ENCODE results near the gene USP43. TPM values are rescaled to one million over a fixed set of nuclear protein-coding genes. Genes with fewer than 3 reads are reported as not detected.
A peak's percentile ranks its signal among the peaks of the same experiment; 100 is the strongest.

Gene USP43
- total and polyA plus RNA-seq, 2 donors from 2014 or later, result 1.9 to 7.8 TPM

- no peak for DNase-seq
- no peak for FAIRE-seq
- intact Hi-C loops (cut with DNase I), result no loop called here
- no peak for TF ChIP-seq CTCF (IDR thresholded peaks at IDR 0.05; ENCODE audit: borderline replicate concordance, extremely low read depth, insufficient read depth)
- peaks cover 0 to 4% (median 0%) of the 10 kb centered on the region in 3 donors for H3K36me3 ChIP-seq (ENCODE audit: control insufficient read depth in 2 of 3, insufficient read depth in 3 of 3, low read length in 3 of 3)
- H3K4me3 ChIP-seq (ENCODE audit: low read length in 3 of 3), result no peak overlapping the region
- no peaks in the 10 kb centered on the region for H3K27me3 ChIP-seq (ENCODE audit: control insufficient read depth, insufficient read depth, low read length)
- no peaks in the 10 kb centered on the region for H3K9me3 ChIP-seq (ENCODE audit: control insufficient read depth in 2 of 3, insufficient read depth in 1 of 3, low read length in 3 of 3)
- no peaks in the 10 kb centered on the region for H3K4me1 ChIP-seq (ENCODE audit: control insufficient read depth in 2 of 3, insufficient read depth in 2 of 3, low read depth in 1 of 3, low read length in 3 of 3)
- H3K9ac ChIP-seq (ENCODE audit: low read length in 3 of 3), result no peak overlapping the region
- no peak overlapping the region for H3K27ac ChIP-seq (ENCODE audit: low read depth in 2 of 2, low read length in 2 of 2)
Observed at GRCh38 chr17:9671559-9671958, 26.2 kb downstream of the USP43 start.

GRCh38 chr17:9672266-9672665 lies 26.9 kb downstream of the USP43 start:
- intact Hi-C loops (cut with DNase I), result no loop called here
- H3K36me3 ChIP-seq (ENCODE audit: control insufficient read depth in 2 of 3, insufficient read depth in 3 of 3, low read length in 3 of 3), result no peaks in the 10 kb centered on the region
- peak overlapping the region in 1 of 2 donors; percentile 23 for H3K27ac ChIP-seq (ENCODE audit: low read depth in 2 of 2, low read length in 2 of 2)
- no peaks in the 10 kb centered on the region for H3K27me3 ChIP-seq (ENCODE audit: control insufficient read depth, insufficient read depth, low read length)
- no peak for TF ChIP-seq CTCF (IDR thresholded peaks at IDR 0.05; ENCODE audit: borderline replicate concordance, extremely low read depth, insufficient read depth)
- no peak for FAIRE-seq
- no peak overlapping the region for H3K9ac ChIP-seq (ENCODE audit: low read length in 3 of 3)
- no peak for DNase-seq
- no peaks in the 10 kb centered on the region for H3K9me3 ChIP-seq (ENCODE audit: control insufficient read depth in 2 of 3, insufficient read depth in 1 of 3, low read length in 3 of 3)
- no peak overlapping the region for H3K4me3 ChIP-seq (ENCODE audit: low read length in 3 of 3)
- no peaks in the 10 kb centered on the region for H3K4me1 ChIP-seq (ENCODE audit: control insufficient read depth in 2 of 3, insufficient read depth in 2 of 3, low read depth in 1 of 3, low read length in 3 of 3)

- no peak for TF ChIP-seq CTCF (IDR thresholded peaks at IDR 0.05; ENCODE audit: borderline replicate concordance, extremely low read depth, insufficient read depth)
- Histone ChIP-seq H3K4me1 (ENCODE audit: control insufficient read depth in 2 of 3, insufficient read depth in 2 of 3, low read depth in 1 of 3, low read length in 3 of 3) (no peaks in the 10 kb centered on the region), H3K36me3 (ENCODE audit: control insufficient read depth in 2 of 3, insufficient read depth in 3 of 3, low read length in 3 of 3) (no peaks in the 10 kb centered on the region), H3K9me3 (ENCODE audit: control insufficient read depth in 2 of 3, insufficient read depth in 1 of 3, low read length in 3 of 3) (no peaks in the 10 kb centered on the region), H3K9ac (ENCODE audit: low read length in 3 of 3) (no peak overlapping the region), H3K27me3 (ENCODE audit: control insufficient read depth, insufficient read depth, low read length) (no peaks in the 10 kb centered on the region), H3K27ac (ENCODE audit: low read depth in 2 of 2, low read length in 2 of 2) (peak overlapping the region in 1 of 2 donors; percentile 23), H3K4me3 (ENCODE audit: low read length in 3 of 3) (no peak overlapping the region)
- DNase-seq (no peak), FAIRE-seq (no peak)
- intact Hi-C loops (cut with DNase I), result no loop called here
Observed at GRCh38 chr17:9672691-9673090, 27.4 kb downstream of the USP43 start.

GRCh38 chr17:9676084-9676483 lies 30.8 kb downstream of the USP43 start:
- H3K4me3 ChIP-seq (ENCODE audit: low read length in 3 of 3), result no peak overlapping the region
- H3K4me1 ChIP-seq (ENCODE audit: control insufficient read depth in 2 of 3, insufficient read depth in 2 of 3, low read depth in 1 of 3, low read length in 3 of 3), result no peaks in the 10 kb centered on the region
- H3K27ac ChIP-seq (ENCODE audit: low read depth in 2 of 2, low read length in 2 of 2), result no peak overlapping the region
- no peak overlapping the region for H3K9ac ChIP-seq (ENCODE audit: low read length in 3 of 3)
- intact Hi-C loops (cut with DNase I), result no loop called here
- H3K36me3 ChIP-seq (ENCODE audit: control insufficient read depth in 2 of 3, insufficient read depth in 3 of 3, low read length in 3 of 3), result no peaks in the 10 kb centered on the region
- peaks cover 0 to 4% (median 0%) of the 10 kb centered on the region in 3 donors for H3K9me3 ChIP-seq (ENCODE audit: control insufficient read depth in 2 of 3, insufficient read depth in 1 of 3, low read length in 3 of 3)
- no peaks in the 10 kb centered on the region for H3K27me3 ChIP-seq (ENCODE audit: control insufficient read depth, insufficient read depth, low read length)
- peak in 2 of 5 donors; percentile 14 to 34 for DNase-seq
- FAIRE-seq, result no peak
- TF ChIP-seq CTCF (IDR thresholded peaks at IDR 0.05; ENCODE audit: borderline replicate concordance, extremely low read depth, insufficient read depth), result peak; percentile 27
